Adrenal gland (tissue), 12 donors: Measurements from ENCODE around the gene PTGES2. TPM values are rescaled to one million over a fixed set of nuclear protein-coding genes. Genes with fewer than 3 reads are reported as not detected.

Experiments used
- DNase-seq, 7 donors: peaks; one replicate each; pipeline ENCODE4 v3.0.0-alpha.2; 2019 to 2020
- H3K27ac ChIP-seq, 5 donors: fragments of 200-600 bp; sonication (generic) in 4 of 5; 1 replicate in 3 of 5; 2 replicates in 2 of 5; pipeline versions ENCODE4 v1.5.1 to v1.8.0; 2016 to 2020; ENCODE audit warnings: mild to moderate bottlenecking in 1 of 5
- H3K27me3 ChIP-seq: fragments of 200-600 bp; 2 replicates; pipeline ENCODE4 v1.8.0; 2021
- H3K36me3 ChIP-seq, 2 donors: fragments of 200-600 bp; replicated peaks in 1 of 2; 1 replicate in 1 of 2; 2 replicates in 1 of 2; pipeline versions ENCODE4 v1.5.1 to v1.8.0; 2018 to 2022
- H3K4me1 ChIP-seq, 2 donors: fragments of 200-600 bp; replicated peaks in 1 of 2; 1 replicate in 1 of 2; 2 replicates in 1 of 2; pipeline versions ENCODE4 v1.5.1 to v1.8.0; 2018 to 2021
- H3K4me3 ChIP-seq, 4 donors: fragments of 200-600 bp; sonication (generic) in 3 of 4; one replicate each; pipeline ENCODE4 v1.5.1; 2016 to 2018
- H3K9me3 ChIP-seq, 3 donors: fragments of 200-600 bp; sonication (generic) in 1 of 3; replicated peaks in 1 of 3; 1 replicate in 2 of 3; 2 replicates in 1 of 3; pipeline versions ENCODE4 v1.5.1 to v1.8.0; 2016 to 2021
- POLR2A ChIP-seq, 2 donors: fragments of 450-650 bp; IDR thresholded peaks; one replicate each; pipeline ENCODE4 v1.6.1; 2017; ENCODE audit warnings: antibody characterized with exemption in 2 of 2, mild to moderate bottlenecking in 2 of 2, moderate library complexity in 1 of 2
- WGBS, 4 donors: extraction: QIAGEN DNeasy Blood & Tissue Kit in 2 of 4; methylation state at CpG; one replicate each; pipeline versions ENCODE4 v1.1.5 to v1.1.7; 2013 to 2017; 5-methylcytosine and 5-hydroxymethylcytosine counted together
- intact Hi-C, 2 donors: fragments of 100-400 bp; cut with DNase I; formaldehyde crosslinking; loops; one replicate each; pipeline versions ENCODE4 v1.14.1 to v1.15.0; 2022 to 2023
- polyA plus RNA-seq, 3 donors: library from polyadenylated mRNA; stranded (reverse); fragments of 200-250 nt in 2 of 3; fragments of 350-450 nt in 1 of 3; fragmentation: Illumina TruSeq in 1 of 3; extraction: RNeasy Lipid Tissue Mini Kit (QIAGEN cat#74804) in 1 of 3; gene quantifications; one replicate each; pipeline ENCODE4 v1.2.3, GENCODE V29; 2013 to 2014
- total RNA-seq, 9 donors: library from RNA; depleted of rRNA in 4 of 9; stranded (reverse); fragments of >200 nt in 4 of 9; fragments of 120-200 nt in 1 of 9; fragmentation: NEBNext Ultra II Directional in 1 of 9; extraction: Animal tissue kit (Norgen Biotek cat#: 25700) in 1 of 9; gene quantifications; one replicate each; pipeline versions ENCODE4 v1.1.0 to v1.2.4, GENCODE V29; 2013 to 2023
- TF ChIP-seq, protein P1 (sequence below), 6 experiments: fragments of 450-650 bp in 4 of 6; fragments of 200-600 bp in 2 of 6; sonication (generic) in 1 of 6; IDR thresholded peaks; 1 replicate in 5 of 6; 2 replicates in 1 of 6; pipeline versions ENCODE4 v1.5.1 to v1.8.0; 2016 to 2021; ENCODE audit warnings: antibody characterized with exemption in 6 of 6, mild to moderate bottlenecking in 2 of 6, moderate library complexity in 1 of 6
- donor health status: healthy with polysubstance abuse.
- donor health status: Bipolar disorder and iron deficiency.
- donor health status: DM: yes; HTN: yes; CAD: no.
- donor health status: DM: no; HTN: no; CAD: no.
- donor health status: DM: no; HTN: no; CAD: no.
- donor health status: DM: yes; HTN: yes; CAD: no.

The PTGES2 gene
- total and polyA plus RNA-seq, 12 donors, result 64.8 to 147 (median 98.4) TPM

DNA sequence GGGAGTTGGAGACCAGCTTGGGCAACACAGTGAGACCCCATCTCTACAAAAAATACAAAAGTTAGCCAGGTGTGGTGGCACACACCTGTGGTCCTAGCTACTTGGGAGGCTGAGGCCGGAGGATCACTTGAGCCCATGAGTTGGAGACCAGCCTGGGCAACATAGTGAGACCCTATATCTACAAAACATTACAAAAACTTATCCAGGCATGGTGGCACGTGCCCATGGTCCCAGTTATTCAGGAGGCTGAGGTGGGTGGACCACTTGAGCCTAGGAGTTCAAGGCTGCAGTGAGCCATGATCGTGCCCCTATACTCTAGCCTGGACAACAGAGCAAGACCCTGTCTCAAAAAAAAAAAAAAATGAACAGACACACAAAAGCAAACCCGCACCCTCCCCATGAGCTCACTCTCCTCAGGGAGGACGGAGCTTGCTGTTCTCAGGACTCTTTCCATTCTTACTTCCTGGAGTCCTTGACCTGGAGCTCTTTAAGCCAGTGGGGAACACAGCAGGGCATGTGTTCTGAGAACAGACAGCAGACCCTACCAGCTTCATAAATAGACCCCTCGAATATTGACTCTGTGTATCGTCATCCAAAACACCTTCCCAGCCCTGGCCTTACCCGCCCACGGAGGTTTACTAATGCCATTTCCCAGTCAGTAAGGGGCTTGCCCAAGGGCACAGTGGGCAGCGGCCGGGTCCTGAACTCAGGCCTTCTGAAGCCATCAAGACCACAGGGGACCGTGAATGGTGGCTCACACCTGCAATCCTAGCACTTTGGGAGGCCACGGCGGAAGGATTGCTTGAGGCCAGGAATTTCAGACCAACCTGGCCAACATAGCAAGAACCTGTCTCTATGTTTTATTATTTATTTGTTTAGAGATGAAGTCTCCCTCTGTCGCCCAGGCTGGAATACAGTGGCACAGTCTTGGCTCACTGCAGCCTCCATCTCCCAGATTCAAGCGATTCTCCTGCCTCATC, 11.1 kb downstream of the PTGES2 start:
- Histone ChIP-seq H3K27ac (no peak overlapping the region), H3K36me3 (peaks cover 0 to 12% of the 10 kb centered on the region in 2 donors), H3K27me3 (no peaks in the 10 kb centered on the region), H3K4me1 (no peaks in the 10 kb centered on the region), H3K4me3 (no peak overlapping the region), H3K9me3 (no peaks in the 10 kb centered on the region)
- 76 to 83% (median 78%) methylated on average over 15 to 16 of the region's 16 CpGs for WGBS, 4 donors
- intact Hi-C loops, result loop anchor here in 1 of 2 donors (2.0 kb wide), 1 partner anchor 172 kb away; no protein-coding TSS in a partner anchor
- TF ChIP-seq POLR2A (IDR thresholded peaks at IDR 0.05), result no peak
- TF ChIP-seq, protein P1, sequence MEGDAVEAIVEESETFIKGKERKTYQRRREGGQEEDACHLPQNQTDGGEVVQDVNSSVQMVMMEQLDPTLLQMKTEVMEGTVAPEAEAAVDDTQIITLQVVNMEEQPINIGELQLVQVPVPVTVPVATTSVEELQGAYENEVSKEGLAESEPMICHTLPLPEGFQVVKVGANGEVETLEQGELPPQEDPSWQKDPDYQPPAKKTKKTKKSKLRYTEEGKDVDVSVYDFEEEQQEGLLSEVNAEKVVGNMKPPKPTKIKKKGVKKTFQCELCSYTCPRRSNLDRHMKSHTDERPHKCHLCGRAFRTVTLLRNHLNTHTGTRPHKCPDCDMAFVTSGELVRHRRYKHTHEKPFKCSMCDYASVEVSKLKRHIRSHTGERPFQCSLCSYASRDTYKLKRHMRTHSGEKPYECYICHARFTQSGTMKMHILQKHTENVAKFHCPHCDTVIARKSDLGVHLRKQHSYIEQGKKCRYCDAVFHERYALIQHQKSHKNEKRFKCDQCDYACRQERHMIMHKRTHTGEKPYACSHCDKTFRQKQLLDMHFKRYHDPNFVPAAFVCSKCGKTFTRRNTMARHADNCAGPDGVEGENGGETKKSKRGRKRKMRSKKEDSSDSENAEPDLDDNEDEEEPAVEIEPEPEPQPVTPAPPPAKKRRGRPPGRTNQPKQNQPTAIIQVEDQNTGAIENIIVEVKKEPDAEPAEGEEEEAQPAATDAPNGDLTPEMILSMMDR (IDR thresholded peaks at IDR 0.05), result no peak
- DNase-seq, result peak in 4 of 7 donors; percentile 11 to 53 (median 20)

DNA sequence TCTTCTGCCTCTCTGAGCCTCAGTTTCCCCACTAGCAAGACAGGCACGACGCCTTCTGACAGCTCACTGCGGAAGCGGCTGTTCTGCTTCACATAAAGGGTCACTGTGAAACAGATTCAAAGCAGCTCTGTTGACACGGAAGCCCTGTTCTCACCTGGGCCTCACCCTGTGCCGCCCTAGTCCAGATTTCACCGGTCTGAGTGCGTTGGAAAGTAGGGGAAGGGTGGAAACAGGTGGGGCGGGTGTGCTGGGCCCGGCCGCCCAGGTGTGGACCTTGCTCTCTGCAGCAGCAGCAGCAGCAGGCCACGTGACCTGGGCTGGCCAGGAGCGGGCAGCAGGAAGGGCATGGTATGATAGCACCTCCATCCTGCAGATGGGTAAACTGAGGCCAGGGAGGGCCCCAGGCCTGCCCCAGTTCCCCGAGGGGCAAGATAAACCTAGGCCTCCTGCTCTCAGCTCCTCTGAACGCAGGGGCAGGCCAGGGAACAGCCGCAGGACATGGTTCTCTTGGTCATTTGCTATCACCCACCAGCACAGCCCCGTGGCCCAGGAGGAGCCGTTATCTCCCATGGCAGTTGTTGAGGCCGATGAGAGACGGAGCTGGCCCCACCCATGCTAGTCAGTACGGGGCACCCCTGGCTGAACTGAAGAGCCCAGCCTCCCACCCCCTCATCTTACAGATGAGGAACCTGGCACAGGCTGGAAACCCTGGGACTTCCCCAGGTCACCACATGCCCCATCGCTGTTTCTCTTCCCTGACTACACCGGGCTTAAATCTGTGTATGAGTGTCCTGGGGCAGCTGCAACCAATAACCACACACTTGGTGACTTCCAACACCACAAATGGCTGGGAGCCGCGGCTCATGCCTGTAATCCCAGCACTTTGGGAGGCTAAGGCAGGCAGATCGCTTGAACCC, 12.1 kb downstream of the PTGES2 start:
- H3K4me3 ChIP-seq, result no peak overlapping the region
- WGBS, 4 donors, result 85 to 93% (median 92%) methylated on average over 12 to 26 of the region's 26 CpGs
- no peaks in the 10 kb centered on the region for H3K4me1 ChIP-seq
- intact Hi-C loops, result loop anchor here in 1 of 2 donors (2.0 kb wide), 1 partner anchor 171 kb away; no protein-coding TSS in a partner anchor
- TF ChIP-seq, protein P1 (IDR thresholded peaks at IDR 0.05), result no peak
- no peak for TF ChIP-seq POLR2A (IDR thresholded peaks at IDR 0.05)
- DNase-seq, result peak in 4 of 7 donors; percentile 12 to 48 (median 22)
- peaks cover 0 to 2% of the 10 kb centered on the region in 2 donors for H3K36me3 ChIP-seq
- no peaks in the 10 kb centered on the region for H3K9me3 ChIP-seq
- H3K27ac ChIP-seq, result no peak overlapping the region
- H3K27me3 ChIP-seq, result no peaks in the 10 kb centered on the region

DNA sequence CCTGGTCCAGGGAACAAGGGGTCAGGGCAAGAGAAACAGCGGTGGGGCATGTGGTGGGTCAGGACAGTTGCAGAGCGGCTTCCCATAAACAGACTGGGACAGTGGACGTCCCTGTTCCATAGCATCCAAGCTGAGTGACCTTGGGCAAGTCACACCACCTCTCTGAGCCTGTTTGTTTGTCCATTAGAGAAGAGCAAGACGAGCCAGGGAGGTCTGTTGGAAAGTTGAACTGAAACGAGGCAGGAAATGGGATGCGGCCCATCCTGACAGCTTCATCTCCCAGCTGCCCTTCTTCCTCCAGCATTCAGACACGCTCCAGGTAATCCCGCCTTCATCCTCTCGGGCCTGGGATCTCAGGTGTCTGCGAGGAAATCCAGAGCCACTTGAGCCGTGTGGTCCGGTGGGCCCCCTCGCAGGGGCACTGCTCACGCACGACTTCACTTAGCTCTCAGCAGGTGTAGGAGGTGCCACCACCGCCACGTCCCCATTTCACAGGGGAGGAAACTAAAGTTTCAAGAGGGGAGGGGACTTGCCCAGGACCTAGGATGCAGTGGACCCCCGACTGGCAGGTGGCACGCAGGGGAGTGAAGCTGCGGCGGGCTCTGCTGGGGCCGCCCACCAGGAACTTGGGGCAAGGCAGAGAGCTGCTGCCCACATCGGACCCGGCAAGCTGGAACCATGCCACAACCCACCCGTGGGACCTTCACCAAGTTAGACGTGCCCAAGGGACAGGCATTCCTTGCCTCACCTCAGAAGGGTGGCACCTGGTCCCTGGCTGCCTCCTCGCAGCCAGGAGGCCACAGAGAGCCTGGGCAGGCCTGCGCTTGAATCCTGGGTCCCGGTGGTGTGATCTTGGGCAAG, 13.0 kb downstream of the PTGES2 start:
- Histone ChIP-seq H3K27ac (no peak overlapping the region), H3K4me3 (no peak overlapping the region), H3K9me3 (no peaks in the 10 kb centered on the region), H3K4me1 (no peaks in the 10 kb centered on the region), H3K36me3 (no peaks in the 10 kb centered on the region), H3K27me3 (no peaks in the 10 kb centered on the region)
- WGBS, 4 donors, result 87 to 92% (median 89%) methylated on average over 15 to 29 of the region's 29 CpGs
- intact Hi-C loops, result loop anchor here in 1 of 2 donors (5.0 kb wide), 1 partner anchor 72 kb away; no protein-coding TSS in a partner anchor
- TF ChIP-seq POLR2A (IDR thresholded peaks at IDR 0.05), result no peak
- TF ChIP-seq, protein P1 (IDR thresholded peaks at IDR 0.05), result no peak
- peak in 4 of 7 donors; percentile 13 to 50 (median 20) for DNase-seq
